Right cardiac atrium (tissue), 5 donors: ENCODE measurements around the gene BCL6. TPM values are rescaled to one million over a fixed set of nuclear protein-coding genes. Genes with fewer than 3 reads are reported as not detected.
A peak's percentile ranks its signal among the peaks of the same experiment; 100 is the strongest.
"Not testable (repeated sequence)": the region's sequence is repeated elsewhere in the genome, so short reads cannot be mapped to it uniquely, and the experiment has no call there.

Experiments
- ATAC-seq, 2 donors: fragments of 200-7000 bp; cut with Tn5 transposase; one replicate each; pipeline versions ENCODE4 v1.8.0 to v1.9.1; 2020; ENCODE audit warnings: moderate library complexity in 2 of 2, mild to moderate bottlenecking in 1 of 2
- DNase-seq, 3 donors: peaks; one replicate each; pipeline ENCODE4 v3.0.0-alpha.2; 2020
- H3K27ac ChIP-seq: one replicate; pipeline ENCODE4 v1.5.1; 2013; ENCODE audit warnings: mild to moderate bottlenecking, low read length, control low read depth, moderate library complexity
- H3K27me3 ChIP-seq: one replicate; pipeline ENCODE4 v1.6.1; 2013; ENCODE audit not compliant: control insufficient read depth, insufficient read depth
- H3K4me1 ChIP-seq: one replicate; pipeline ENCODE4 v1.6.1; 2013; ENCODE audit warnings: low read length; ENCODE audit not compliant: control insufficient read depth, insufficient read depth
- H3K4me3 ChIP-seq: one replicate; pipeline ENCODE4 v1.5.1; 2013; ENCODE audit warnings: low read length, control low read depth
- H3K9me3 ChIP-seq: one replicate; pipeline ENCODE4 v1.6.1; 2013; ENCODE audit warnings: low read length; ENCODE audit not compliant: control insufficient read depth
- WGBS: extraction: QIAGEN DNeasy Blood & Tissue Kit; methylation state at CpG from one replicate; pipeline ENCODE4 v1.1.7; 2013; 5-methylcytosine and 5-hydroxymethylcytosine counted together
- intact Hi-C, 4 donors: fragments of 100-400 bp; cut with DNase I; formaldehyde crosslinking; loops; one replicate each; pipeline versions ENCODE4 v1.11.0 to v1.14.0; 2022 to 2023
- polyA plus RNA-seq: library from polyadenylated mRNA; stranded (reverse); fragments of 200-250 nt; gene quantifications from one replicate; pipeline ENCODE4 v1.2.3, GENCODE V29; 2013
- total RNA-seq, 4 donors: library from RNA; stranded (reverse); fragmentation: NEBNext Ultra II Directional; extraction: Animal tissue kit (Norgen Biotek cat#: 25700); gene quantifications; one replicate each; pipeline ENCODE4 v1.2.1, GENCODE V29; 2021
- donor health status: healthy with polysubstance abuse.
- donor health status: DM: no; HTN: yes; CAD: no.
- donor health status: DM: no; HTN: no; CAD: no.
- donor health status: DM: no; HTN: yes; CAD: no; lungs with severe emphysema.
- donor health status: DM: yes; HTN: yes; CAD: no.

BCL6 gene
- total and polyA plus RNA-seq, 5 donors: 45.8 to 77.3 (median 70.5) TPM

DNA sequence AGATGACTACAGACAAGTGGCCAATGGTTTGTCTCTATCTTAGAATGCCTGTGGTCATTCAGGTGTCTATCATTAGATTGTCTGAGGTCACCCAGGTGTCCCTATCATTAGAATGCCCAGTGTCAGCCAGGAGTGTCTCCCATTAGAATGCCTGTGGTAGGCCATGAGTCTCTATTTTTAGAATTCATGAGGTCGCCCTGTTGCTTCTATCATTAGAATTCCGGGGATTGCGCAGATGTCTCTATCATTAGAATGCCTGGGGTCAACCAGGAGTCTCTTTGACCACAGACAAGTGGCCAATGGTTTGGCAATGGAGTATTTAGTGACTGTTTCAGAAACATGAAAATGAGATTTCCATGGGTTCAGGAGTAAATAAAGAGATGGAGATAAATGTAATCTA is 50.5 kb downstream of the BCL6 start:
- H3K9me3 ChIP-seq: no peaks in the 10 kb centered on the region
- no peak overlapping the region for H3K27ac ChIP-seq
- peaks cover 3% of the 10 kb centered on the region for H3K4me1 ChIP-seq
- intact Hi-C loops: no loop called here
- ATAC-seq (no peak), DNase-seq (no peak)
- no peaks in the 10 kb centered on the region for H3K27me3 ChIP-seq
- 21% methylated on average over 3 of the region's 3 CpGs for WGBS
- H3K4me3 ChIP-seq: no peak overlapping the region

DNA sequence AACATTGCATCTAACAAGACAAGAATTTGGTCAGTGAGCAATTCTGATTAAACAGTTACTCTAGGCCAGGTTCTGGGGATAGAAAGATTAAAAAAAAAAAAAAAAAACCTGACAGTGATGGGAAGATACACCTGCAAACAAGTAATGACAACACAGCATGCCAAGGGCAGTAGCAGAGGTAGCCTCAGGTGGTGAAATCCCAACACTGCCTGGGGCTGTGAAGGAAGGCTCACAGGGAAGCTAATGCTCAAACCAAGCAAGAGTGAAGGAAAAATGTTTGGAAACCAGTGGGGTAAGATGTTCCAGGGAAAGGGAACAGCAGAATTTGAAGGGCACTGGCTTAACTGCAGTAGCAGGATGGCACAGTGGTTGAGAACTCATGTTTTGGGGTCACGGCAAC is 51.8 kb downstream of the BCL6 start:
- DNase-seq (no peak), ATAC-seq (no peak)
- H3K27ac ChIP-seq: no peak overlapping the region
- H3K4me1 ChIP-seq: peaks cover 3% of the 10 kb centered on the region
- no peaks in the 10 kb centered on the region for H3K27me3 ChIP-seq
- WGBS: 98% methylated on average over 1 of the region's 1 CpG
- intact Hi-C loops: no loop called here
- no peaks in the 10 kb centered on the region for H3K9me3 ChIP-seq
- H3K4me3 ChIP-seq: no peak overlapping the region

DNA sequence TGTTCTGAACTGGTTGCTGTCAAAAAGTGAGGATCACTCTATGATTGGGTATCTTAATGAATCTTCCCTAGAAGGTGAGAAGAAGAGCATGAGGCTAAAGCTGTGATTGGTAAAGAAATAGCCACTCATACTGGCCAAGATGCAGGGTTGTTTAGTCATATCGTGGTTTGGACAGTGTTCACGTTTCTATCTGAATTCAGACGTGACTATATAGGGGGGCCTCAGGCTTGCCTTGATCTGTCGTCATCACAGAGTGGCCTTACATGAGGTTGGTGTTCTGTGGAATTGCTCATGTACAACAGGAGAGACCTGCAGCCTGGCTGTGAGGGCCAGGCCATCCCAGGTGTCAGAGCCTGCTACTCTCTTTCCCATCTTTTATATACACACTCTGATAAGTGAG is 55.3 kb downstream of the BCL6 start:
- H3K4me1 ChIP-seq: no peaks in the 10 kb centered on the region
- 57% methylated on average over 4 of the region's 4 CpGs for WGBS
- ATAC-seq: no peak
- intact Hi-C loops: no loop called here
- DNase-seq: no peak
- H3K27ac ChIP-seq: no peak overlapping the region
- no peaks in the 10 kb centered on the region for H3K27me3 ChIP-seq
- no peak overlapping the region for H3K4me3 ChIP-seq
- H3K9me3 ChIP-seq: no peaks in the 10 kb centered on the region

DNA sequence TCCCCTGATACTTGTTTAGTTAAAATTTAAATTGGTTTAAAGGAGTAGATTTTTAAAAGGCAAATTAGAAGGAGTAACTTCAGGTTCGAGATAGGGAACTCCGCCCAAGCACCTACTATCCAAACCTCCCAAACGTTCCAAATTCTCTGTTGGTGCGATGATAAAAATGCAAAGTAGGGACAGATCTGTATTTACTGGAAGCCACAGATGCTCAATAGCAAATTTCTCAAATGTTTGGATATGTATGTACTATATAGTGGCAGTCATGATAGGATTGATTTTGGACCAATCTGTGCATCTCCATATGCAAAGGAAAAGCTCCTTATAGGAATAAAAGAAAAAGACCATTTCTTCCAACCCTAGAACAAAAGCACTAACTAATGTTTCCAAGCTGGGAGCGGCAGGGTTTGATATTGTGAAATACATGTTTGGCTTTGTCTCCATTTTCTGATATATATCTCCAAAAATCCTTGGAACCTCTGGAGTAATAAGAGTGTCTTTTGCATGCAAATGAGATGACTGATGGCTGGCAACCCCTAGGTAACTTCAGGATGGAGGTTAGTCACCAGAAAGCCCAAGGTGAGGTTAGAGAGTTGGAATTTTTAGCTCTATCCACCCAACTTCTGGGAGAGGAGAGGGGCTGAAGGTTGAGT is 58.5 kb downstream of the BCL6 start:
- 95% methylated on average over 5 of the region's 5 CpGs for WGBS
- intact Hi-C loops: no loop called here
- Histone ChIP-seq H3K27ac (no peak overlapping the region), H3K27me3 (peaks cover 2% of the 10 kb centered on the region), H3K4me1 (no peaks in the 10 kb centered on the region), H3K4me3 (no peak overlapping the region), H3K9me3 (no peaks in the 10 kb centered on the region)
- ATAC-seq (no peak), DNase-seq (no peak)

DNA sequence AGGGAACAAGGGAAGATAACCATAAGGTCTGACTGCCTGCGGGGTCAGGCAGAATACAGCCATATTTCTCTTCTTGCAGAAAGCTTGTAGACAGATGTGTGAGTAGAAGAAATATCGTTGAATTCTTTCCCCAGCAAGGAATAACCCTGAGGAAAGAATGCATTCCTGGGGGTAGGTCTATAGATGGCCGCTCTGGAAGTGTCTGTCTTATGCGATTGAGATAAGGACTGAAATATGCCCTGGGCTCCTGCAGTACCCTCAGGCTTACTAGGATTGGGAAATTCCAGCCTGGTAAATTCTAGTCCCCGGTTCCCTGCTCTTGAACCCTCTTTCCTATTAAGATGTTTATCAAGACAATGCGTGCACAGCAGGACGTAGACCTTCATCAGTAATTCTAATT is 59.3 kb downstream of the BCL6 start:
- 93% methylated on average over 7 of the region's 7 CpGs for WGBS
- intact Hi-C loops: no loop called here

DNA sequence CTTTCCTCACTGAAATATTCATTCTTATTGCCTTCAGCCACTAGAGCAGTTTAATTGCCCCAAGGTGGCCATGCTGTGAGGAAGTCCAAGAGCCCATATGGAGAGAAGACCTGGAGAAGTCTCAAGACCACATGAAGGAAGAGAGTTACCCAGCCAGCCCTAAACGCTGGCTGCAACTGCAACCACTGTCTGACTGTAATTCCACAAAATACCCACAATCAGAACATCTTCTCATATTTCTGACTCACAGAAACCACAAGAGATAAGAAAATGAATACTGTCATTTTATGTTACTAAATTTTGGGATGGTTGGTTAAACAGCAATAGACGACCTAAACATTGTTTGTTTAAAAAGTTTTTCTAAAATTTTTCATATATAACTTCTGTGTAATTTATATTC is 60.4 kb downstream of the BCL6 start:
- ATAC-seq (no peak), DNase-seq (no peak)
- intact Hi-C loops: loop anchor here in 2 of 4 donors (5.0 kb wide), 1 partner anchor 463 kb away; no protein-coding TSS in a partner anchor
- Histone ChIP-seq H3K4me1 (no peaks in the 10 kb centered on the region), H3K9me3 (no peaks in the 10 kb centered on the region), H3K27ac (no peak overlapping the region), H3K4me3 (no peak overlapping the region), H3K27me3 (peaks cover 2% of the 10 kb centered on the region)
- 65% methylated on average over 2 of the region's 2 CpGs for WGBS

More for the DNA sequence above, 59.3 kb downstream of the BCL6 start:
- H3K4me3 ChIP-seq: no peak overlapping the region
- peaks cover 2% of the 10 kb centered on the region for H3K27me3 ChIP-seq
- H3K9me3 ChIP-seq: no peaks in the 10 kb centered on the region
- DNase-seq: no peak
- no peak overlapping the region for H3K27ac ChIP-seq
- no peaks in the 10 kb centered on the region for H3K4me1 ChIP-seq
- no peak for ATAC-seq

DNA sequence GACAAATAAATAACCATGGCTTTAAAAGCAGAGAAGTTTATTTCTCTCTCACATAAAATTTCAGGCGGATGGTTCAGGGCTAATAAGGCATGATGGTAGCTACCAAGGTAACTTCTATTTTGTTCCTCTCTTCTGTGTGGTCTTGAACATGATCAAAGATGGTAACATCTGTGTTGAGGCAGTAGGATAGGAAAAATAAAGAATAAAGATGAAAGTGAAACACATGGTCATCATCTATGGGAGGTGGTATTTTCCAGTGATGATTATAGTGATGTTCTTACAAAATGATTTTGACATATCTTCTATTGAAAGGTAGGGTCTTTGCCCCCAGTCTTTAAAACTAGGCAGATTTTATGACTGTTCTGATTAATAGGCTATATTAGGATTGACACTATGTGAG is 60.8 kb downstream of the BCL6 start:
- no peaks in the 10 kb centered on the region for H3K4me1 ChIP-seq
- H3K9me3 ChIP-seq: no peaks in the 10 kb centered on the region

DNA sequence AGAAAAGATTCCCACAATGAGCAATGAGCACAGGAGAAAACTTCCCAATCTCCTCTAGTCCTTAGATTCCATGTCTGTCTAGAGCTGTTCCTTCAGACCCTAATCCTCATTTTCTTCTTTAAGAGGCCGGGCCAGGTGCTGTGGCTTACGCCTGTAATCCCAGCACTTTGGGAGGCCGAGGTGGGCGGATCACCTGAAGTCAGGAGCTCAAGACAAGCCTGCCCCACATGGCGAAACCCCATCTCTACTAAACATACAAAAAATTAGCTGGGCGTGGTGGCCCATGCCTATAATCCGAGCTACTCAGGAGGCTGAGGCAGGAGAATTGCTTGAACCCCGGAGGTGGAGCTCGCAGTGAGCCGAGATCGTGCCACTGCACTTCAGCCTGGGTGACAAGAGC is 63.5 kb downstream of the BCL6 start:
- H3K27me3 ChIP-seq, H3K4me1 ChIP-seq, DNase-seq, H3K4me3 ChIP-seq, H3K9me3 ChIP-seq, H3K27ac ChIP-seq, ATAC-seq: not testable (repeated sequence)
- intact Hi-C loops: loop anchor here in 2 of 4 donors (2.0 to 5.0 kb wide), 2 partner anchors 363 to 459 kb away; no protein-coding TSS in a partner anchor
- WGBS: 86% methylated on average over 11 of the region's 11 CpGs

More for the DNA sequence above, 60.8 kb downstream of the BCL6 start:
- ATAC-seq (no peak), DNase-seq (no peak)
- Histone ChIP-seq H3K27me3 (peaks cover 2% of the 10 kb centered on the region), H3K4me3 (no peak overlapping the region), H3K27ac (no peak overlapping the region)
- 99% methylated on average over 1 of the region's 1 CpG for WGBS
- intact Hi-C loops: loop anchor here in 2 of 4 donors (5.0 kb wide), 1 partner anchor 462 kb away; no protein-coding TSS in a partner anchor

DNA sequence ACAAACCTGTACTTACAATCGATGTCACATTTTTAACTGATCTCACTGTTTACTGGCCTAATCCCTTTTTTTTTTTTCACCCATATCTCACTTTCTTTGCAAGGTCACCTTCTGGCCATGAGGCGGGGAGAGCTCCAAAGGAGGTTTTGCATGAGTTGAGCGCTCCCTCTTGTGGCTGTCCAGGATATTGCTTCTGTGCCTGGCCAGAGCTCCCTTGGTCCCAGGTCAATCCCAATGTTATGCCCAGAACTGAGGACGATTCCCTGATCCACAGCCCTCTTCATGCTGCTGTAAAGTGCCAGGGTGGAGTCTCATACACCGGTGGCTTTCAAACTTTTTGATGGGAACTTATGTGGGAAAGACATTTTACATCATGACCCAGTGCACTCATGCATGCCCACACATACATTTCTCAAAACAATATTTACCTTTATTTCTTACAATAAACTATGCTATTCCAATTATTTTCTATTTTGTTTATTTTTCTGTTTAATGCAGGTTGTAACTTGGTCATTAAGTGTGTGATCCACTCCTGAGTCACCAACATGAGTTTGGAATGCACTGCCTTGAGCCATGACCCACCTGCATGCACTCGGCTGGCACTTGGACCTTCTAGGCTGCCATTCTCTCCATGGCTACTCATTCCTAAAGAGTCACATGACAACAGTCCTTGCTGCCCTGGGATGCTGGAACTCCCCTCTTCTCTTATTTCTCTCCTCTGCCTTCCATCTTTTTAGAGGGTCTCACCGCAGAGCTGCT is 65.5 kb downstream of the BCL6 start:
- H3K4me1 ChIP-seq: no peaks in the 10 kb centered on the region
- no peak overlapping the region for H3K4me3 ChIP-seq
- intact Hi-C loops: loop anchor here (1.0 to 5.0 kb wide), 4 partner anchors 361 to 459 kb away; no protein-coding TSS in a partner anchor
- H3K27me3 ChIP-seq: peaks cover 2% of the 10 kb centered on the region
- WGBS: 31% methylated on average over 7 of the region's 7 CpGs
- no peaks in the 10 kb centered on the region for H3K9me3 ChIP-seq
- peak; percentile 92 to 94 for ATAC-seq
- no peak overlapping the region for H3K27ac ChIP-seq
- DNase-seq: peak; percentile 77 to 91 (median 85)

DNA sequence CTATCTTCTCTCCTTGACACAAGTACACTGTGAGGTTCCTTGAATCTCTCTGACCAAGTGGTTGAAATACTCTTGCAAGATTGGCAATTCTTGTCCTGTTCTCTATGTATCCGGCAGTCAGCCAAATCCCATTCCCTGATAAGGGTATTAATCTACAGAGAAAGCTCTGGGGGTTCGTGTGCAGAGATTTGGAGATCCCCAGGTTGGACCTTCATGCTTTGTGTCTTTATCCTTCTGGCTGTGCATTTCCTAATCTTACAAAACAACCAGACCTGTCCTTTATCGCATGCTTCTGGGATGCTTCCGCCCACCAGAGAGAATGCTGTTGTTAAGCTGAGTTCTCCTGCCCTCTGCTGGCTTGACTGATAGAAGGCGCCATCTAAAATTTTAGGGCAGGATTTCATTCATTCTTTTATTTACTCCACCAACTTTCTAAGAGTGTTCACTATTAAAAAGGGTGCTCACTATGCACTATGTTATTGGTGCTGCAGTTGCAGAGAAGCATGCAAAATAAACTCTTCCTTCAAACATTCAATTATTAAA is 66.5 kb downstream of the BCL6 start:
- peaks cover 4% of the 10 kb centered on the region for H3K27me3 ChIP-seq
- H3K4me1 ChIP-seq: no peaks in the 10 kb centered on the region
- H3K4me3 ChIP-seq: no peak overlapping the region
- ATAC-seq: peak; percentile 76 to 85
- 10% methylated on average over 5 of the region's 5 CpGs for WGBS
- DNase-seq: peak in 2 of 3 donors; percentile 36 to 64
- H3K27ac ChIP-seq: no peak overlapping the region
- intact Hi-C loops: loop anchor here in 3 of 4 donors (1.0 to 2.0 kb wide), 3 partner anchors 359 to 458 kb away; no protein-coding TSS in a partner anchor
- H3K9me3 ChIP-seq: no peaks in the 10 kb centered on the region

DNA sequence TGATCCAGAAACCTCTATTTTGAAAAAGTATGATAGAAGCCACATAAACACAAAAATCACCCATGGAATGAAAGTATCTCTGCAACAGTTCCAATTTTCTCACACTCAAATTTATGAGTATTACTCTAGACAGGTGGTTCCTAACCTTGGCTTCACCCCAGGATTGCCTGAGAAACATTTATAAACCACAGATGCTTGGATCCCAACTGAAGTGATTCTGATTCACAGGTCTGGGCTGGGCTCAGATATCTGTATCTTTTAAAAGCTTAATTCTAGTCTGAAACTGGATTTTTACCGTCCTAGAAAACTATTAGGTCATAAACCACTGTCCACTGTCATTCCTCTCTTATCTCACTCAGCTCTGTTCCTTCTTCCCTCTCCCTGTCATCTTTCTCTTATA is 67.7 kb downstream of the BCL6 start:
- ATAC-seq (no peak), DNase-seq (no peak)
- intact Hi-C loops: loop anchor here in 3 of 4 donors (2.0 kb wide), 2 partner anchors 359 to 457 kb away; no protein-coding TSS in a partner anchor
- Histone ChIP-seq H3K4me1 (no peaks in the 10 kb centered on the region), H3K27ac (no peak overlapping the region), H3K9me3 (no peaks in the 10 kb centered on the region), H3K4me3 (no peak overlapping the region), H3K27me3 (peaks cover 4% of the 10 kb centered on the region)
- WGBS: 29% methylated on average over 1 of the region's 1 CpG
